Smooth muscle cell of the brain vasculature (primary cell): ENCODE results near the gene NPB.

ENCODE experiments used
- DNase-seq: peaks from one replicate; pipeline ENCODE4 v3.0.0-alpha.2; 2012; ENCODE audit warnings: low read depth, low spot score

The NPB gene

GRCh38 chr17:81898885-81899284 lies 3.2 kb upstream of the NPB start:
- DNase-seq, result no peak

- no peak for DNase-seq
These were observed 2.4 kb upstream of the NPB start for GRCh38 chr17:81899514-81900166.

DNA sequence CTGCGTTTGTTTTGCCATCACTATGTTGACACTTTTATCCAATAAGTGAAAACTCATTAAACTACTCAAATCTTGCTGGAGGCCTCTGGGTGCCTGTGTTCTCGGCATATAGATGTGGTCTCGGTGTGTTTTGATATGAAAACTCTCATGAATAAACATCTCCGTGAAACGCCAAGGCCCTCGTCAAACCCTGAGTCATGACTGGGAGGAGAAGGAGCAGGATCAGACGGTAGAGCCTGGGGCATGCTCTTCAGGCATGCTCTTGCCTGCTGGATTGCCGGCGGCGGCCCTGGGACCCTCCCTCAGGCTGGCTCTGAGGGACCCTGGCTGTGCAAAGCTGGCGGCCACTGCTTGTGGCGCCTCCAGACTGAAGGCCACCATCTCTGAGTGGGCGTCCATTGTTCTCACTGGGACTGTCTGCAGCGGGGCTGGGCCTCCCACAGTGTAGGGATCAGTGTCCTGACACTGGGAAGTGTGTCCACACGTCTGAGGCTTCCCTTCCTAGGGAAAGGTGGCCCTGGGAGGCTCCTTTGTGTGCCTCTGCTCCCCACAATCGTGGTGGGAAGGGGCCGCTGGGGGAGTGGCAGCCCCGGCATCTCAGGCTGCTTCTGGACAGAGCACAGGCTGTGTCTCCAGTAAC lies 1.7 kb upstream of the NPB start:
- no peak for DNase-seq

DNA sequence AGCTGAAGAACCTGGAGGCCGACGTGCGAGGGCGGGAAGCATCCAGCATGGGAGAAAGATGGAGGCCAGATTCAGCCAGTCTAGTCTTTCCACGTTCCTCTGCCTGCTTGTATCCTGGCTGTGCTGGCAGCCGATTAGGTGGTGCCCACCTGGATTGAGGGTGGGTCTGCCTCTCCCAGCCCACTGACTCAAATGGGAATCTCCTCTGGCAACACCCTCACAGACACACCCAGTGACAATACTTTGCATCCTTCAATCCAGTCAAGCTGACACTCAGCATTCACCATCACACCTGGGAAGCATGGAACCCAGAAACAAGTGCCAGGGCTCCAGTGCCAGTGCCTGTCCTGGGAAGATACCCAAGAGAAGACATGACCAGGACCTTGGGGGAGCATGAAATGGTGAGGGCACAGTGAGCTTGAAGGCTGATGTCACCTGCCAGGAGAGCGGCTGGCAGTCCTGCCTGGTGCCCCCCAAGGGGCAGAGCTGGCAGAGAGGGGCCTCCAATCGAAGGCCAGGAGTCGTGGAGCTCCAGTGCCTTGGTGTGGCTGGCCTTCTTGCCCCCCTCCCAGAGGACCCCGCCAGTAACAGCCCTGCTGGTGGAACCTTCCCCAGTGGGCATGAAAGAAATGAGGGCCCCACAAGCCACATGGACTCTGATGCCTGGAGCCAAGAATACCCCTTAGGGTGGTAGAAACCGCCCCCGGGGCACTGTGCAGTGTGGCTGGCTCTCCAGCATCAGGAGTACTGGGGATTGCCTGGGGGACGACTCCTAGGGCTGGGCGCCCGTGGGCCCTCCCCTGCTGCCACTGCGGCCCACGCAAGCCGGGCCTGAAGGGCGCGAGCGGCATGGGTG lies 643 bp upstream of the NPB start:
- DNase-seq, result no peak

DNA sequence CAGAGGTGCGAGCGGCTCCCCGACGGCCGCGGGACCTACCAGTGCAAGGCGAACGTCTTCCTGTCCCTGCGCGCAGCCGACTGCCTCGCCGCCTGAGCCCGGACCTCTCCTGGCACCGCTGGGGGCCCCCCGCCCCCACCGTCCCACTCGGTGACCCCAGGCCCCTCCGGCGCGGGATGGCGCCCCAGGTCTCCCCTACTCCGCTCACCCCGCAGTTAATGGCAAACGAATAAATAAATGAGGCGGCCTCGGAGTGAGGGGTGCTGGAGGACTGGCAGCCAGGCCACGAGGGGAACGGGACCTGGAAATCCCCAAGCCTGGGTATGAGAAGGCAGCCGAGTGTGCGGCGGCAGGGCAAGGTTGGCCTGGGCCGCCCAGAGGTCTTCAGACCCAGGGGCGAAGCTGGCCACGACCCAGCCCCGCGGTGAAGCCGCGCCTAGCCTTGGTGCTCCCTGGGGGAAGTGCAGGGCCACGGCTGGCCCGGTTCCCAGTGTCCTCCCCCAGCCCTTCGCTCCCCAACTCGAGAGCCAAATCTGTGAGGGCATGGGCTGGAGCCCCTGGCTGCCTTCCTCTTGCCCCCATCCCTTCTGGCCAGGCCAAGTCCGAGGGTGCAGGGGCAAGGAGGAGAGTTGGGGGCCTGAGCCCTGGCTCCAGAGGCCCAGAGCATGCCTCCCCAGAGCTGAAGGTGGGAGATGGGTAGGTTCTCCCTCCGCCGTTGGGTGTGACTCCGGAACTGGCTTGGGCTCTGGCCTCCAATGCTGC lies 796 bp downstream of the NPB start:
- DNase-seq, result no peak

- no peak for DNase-seq
These were observed 1.4 kb downstream of the NPB start for GRCh38 chr17:81903415-81903831.

DNA sequence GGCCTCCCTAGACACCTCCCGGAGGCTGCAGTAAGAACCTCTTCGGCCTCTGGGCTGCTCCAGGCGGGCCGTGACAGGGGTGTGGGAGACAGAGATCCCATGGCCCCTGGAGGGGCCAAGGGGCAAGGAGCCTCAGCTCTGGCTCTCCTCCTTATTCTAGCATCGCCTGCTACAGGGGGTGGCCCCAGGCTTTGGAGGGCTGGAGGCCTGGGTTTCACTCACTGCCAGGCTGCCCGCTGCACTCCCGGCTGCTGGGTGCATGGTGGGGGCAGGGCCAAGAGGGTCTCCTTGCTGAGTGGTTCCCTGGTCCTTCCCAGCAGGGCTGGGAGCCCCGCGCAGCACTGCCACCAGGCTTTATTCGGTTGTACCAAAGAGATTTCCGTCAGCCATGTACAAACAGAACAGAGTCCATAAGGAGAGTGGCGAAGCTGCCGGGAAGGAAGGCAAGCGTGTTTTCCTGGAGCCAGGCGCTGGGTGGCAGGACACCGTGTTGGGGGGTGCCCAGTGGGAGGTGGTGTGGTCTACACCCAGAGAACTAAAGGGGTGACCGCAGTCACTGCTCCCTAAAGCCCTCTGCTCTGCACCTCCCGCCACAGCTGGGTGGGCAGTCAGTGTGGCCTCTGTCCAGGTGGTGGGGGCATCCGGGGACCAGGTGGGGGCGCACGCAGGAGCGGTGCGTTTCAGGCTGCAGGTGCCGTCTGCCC lies 2.0 kb downstream of the NPB start:
- DNase-seq, result no peak

DNA sequence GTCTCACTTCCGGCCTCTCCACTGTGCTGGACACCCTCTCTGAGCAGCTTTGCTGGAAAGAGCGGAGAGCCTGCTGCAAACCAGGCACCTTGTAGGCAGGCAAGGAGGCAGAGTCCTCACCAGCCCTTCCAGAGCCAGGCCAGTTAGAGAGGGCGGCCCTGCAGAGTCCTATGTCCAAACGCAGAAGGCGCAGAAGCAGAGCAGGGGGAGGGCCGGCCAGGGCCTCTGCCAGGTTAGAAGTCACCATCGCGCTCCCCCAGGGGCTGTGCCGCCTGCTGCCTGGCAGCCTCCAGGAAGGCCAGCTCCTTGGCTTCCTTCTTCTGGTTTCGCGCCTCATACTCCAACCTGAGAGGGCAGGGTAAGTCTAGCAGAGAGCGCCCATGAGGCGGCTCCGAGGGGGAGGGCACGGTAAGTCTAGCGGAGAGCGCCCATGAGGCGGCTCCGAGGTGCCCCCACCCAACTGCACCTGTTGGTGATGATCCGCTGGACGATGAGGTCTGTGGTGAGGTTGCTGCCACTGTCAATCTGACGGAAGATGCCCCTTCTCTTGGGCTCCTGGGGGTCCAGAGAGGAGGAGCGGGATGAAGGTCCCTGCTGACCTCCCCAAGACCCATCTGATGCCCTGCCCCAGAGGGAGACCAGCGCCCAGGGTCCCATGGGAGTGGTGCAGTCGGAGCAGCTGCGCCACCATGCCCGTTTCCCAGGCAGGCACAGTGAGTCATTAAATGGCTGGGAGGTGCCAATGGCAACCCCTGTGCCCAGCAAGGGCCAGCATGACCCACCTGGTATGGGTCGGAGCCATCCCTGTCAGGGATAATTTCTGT lies 2.8 kb downstream of the NPB start:
- DNase-seq, result no peak

DNA sequence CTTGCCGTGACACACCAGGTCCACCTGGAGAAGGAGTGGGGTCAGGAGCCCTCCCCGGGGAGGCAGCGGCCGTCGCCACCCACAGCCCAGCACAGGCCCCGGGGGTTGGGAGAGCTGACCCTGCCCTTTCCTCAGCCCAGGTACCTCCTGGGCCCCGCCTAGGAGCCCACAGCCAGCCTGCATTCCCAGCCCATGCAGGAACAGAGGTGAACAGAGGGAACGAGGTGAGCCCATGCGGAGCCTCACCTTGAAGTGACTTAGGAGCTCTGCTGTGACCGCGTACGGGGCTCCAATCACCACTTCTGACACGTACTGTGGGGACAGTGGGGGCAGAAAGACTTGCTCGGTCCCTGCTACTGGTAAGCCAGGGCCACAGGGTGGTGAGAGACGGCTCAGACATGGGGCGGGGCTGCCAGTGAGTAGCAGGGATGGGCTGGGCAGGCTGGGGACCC lies 3.4 kb downstream of the NPB start:
- no peak for DNase-seq

GRCh38 chr17:81905993-81906392 lies 4.0 kb downstream of the NPB start:
- no peak for DNase-seq

- DNase-seq, result no peak
These were observed 4.6 kb downstream of the NPB start for GRCh38 chr17:81906476-81907218.

DNA sequence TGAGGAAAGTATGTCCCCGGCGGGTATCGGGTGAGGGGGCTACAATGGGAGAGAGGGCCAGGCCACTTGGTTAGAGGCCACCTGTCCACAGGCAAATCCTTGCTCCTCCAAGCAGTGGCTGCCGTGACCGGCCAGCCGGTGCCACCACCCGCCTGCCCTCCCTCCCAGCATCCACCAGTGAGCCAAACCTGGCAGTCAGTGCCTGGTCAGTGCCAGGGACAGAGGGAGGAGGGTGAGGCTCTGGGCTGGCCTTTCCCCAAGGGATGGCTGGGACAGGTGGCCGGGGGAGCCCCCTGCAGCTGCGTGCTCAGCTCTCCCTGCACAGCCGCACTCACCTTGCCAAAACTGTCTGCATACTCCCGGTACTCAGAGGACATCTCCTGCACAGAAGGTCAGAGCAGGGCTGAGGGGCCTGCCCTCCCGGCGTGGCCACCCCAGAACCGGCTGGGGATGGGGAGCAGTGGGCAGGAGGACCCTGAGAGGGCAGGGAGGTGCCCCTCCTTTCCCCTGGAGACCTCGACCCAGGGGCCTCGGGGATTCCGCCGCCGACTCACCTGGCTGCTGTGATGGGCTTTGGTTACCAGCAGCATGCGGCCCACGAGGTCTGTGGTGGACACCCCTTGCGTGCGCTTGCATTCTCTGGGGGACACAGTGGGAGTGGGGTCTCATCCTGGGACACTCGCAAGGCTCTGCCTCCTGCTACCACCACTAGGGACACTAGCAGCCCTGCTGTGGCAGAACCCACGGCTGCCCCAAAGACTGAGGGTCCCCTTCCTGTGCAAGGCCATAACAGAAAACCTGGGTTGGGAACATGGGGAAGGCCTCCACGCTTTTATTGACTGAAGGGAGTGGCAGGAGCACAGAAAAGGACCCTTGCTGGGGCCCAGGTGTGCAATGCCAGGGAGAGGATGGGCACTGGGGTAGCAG lies 5.4 kb downstream of the NPB start:
- DNase-seq, result no peak

DNA sequence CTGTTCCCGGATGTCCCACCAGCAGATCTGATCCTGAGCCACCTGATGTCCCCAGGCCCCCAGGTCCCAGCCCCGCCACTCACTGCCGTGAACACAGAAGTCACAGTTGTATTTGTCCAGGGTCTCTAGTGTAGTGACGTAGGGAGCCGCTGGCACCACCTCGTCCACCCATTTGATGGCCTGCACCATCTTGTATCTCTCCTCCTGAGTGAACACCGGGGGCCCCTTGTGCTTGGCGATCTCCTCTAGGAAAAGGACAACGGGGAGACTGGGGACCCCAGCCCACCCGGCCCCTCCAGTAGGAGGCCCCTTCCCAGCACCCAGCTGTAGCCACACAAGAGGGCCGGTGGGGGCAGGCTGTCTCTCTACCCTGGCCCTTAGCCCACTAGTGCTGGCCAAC lies 6.8 kb downstream of the NPB start:
- no peak for DNase-seq

DNA sequence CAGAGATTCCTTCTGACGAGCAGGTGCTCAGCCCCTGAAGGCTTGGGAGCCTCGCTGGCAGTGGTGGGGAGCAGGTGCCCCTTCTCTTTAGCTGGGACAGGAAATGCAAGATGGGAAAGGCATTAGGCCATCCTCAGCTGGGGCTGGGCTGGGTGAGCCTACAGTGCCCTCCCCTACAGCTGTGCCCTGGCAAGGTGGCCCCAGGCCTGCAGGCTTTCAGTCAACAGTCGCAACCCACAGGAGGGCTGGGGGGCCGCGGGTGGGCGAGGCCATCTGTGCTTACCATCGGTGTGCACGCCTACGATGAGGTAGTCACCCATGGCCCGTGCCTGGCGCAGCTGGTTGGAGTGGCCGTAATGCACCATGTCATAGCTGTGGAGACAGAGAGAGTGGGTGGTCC lies 7.2 kb downstream of the NPB start:
- no peak for DNase-seq

GRCh38 chr17:81909966-81910839 lies 8.2 kb downstream of the NPB start:
- no peak for DNase-seq

GRCh38 chr17:81910840-81911276 lies 8.8 kb downstream of the NPB start:
- DNase-seq, result no peak

GRCh38 chr17:81911277-81911961 lies 9.4 kb downstream of the NPB start, which contains the start of gene PCYT2:
TSS of gene PCYT2 (minus strand) at chr17:81911399. CDS start at chr17:81911355, 44 bp downstream.
- DNase-seq, result no peak
